ENCODE results near the gene MATN1. TPM values are rescaled to one million over a fixed set of nuclear protein-coding genes. Genes with fewer than 3 reads are reported as not detected.

Gene MATN1
- total RNA-seq, 1 donor from 2014 or later: 0.22 TPM

DNA sequence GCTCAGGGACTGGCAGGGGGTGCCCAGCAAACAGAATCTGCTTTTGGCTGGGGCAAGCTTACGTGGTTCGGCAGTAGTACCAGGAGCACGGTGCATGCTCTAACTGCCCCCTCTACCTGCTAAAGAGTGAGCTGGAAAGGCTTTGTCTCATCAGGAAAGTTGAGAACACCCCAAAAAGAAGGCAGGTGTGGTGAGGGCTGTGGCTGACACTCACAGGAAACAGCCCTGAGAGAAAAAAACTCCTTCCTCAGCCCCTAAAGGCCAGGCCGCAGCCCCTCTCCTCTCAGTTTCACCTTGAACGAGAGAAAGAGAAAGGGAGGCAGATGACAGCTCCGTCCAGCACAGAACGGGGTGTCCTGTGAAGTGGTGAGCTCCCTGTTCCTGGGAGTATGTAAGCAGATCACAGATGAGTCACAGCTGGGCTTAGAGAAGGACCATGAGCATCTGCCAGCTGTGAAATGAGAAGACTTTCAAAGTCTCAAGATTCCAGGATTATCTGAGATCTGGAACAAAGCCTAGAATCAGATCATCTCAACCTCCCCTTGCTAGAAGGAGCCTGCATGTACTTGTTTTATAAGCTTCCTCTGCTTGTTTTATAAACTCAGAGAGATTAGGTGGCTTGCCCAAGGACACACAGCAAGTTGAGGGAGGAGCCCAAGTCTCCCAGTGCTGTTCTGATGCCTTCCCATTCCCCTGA is 20.8 kb upstream of the MATN1 start:
- no peak for DNase-seq
- TF ChIP-seq, protein P1, sequence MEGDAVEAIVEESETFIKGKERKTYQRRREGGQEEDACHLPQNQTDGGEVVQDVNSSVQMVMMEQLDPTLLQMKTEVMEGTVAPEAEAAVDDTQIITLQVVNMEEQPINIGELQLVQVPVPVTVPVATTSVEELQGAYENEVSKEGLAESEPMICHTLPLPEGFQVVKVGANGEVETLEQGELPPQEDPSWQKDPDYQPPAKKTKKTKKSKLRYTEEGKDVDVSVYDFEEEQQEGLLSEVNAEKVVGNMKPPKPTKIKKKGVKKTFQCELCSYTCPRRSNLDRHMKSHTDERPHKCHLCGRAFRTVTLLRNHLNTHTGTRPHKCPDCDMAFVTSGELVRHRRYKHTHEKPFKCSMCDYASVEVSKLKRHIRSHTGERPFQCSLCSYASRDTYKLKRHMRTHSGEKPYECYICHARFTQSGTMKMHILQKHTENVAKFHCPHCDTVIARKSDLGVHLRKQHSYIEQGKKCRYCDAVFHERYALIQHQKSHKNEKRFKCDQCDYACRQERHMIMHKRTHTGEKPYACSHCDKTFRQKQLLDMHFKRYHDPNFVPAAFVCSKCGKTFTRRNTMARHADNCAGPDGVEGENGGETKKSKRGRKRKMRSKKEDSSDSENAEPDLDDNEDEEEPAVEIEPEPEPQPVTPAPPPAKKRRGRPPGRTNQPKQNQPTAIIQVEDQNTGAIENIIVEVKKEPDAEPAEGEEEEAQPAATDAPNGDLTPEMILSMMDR (IDR thresholded peaks at IDR 0.05; ENCODE audit: partially characterized antibody, unreplicated experiment): no peak
- peaks cover 40% of the 10 kb centered on the region for H3K4me1 Mint-ChIP-seq (ENCODE audit: low read depth, unreplicated experiment)

DNA sequence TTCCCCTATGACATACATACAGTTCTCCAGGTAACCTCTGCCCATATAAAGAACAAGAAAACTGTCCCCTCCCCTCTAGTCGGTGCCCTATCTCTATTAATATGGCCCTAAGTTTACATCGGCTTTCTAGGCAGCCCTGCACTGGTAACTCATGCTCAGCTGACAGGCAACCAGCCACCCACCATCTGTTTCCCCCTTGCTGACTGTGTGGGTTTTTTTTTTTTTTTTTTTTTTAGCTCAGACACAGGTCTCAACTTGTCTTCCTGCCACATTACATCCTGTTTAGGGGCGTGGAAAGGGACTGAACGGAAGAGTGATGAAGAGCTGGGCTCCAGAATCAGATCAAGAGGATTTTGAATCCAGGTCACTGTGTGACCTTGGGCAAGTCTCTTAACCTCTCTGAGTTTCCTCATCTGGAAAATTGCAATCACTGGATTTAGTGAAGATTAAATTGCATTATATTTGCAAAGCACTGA is 20.2 kb upstream of the MATN1 start:
- peaks cover 7% of the 10 kb centered on the region for H3K36me3 Mint-ChIP-seq (ENCODE audit: unreplicated experiment)

More for the DNA sequence above, 20.8 kb upstream of the MATN1 start:
- Mint-ChIP-seq H3K36me3 (ENCODE audit: unreplicated experiment) (peaks cover 4% of the 10 kb centered on the region), H3K27me3 (ENCODE audit: unreplicated experiment) (peaks cover 9% of the 10 kb centered on the region), H3K9me3 (ENCODE audit: unreplicated experiment) (peaks cover 6% of the 10 kb centered on the region), H3K4me3 (ENCODE audit: unreplicated experiment) (no peak overlapping the region), H3K27ac (ENCODE audit: unreplicated experiment) (peak overlapping the region; percentile 62)

DNA sequence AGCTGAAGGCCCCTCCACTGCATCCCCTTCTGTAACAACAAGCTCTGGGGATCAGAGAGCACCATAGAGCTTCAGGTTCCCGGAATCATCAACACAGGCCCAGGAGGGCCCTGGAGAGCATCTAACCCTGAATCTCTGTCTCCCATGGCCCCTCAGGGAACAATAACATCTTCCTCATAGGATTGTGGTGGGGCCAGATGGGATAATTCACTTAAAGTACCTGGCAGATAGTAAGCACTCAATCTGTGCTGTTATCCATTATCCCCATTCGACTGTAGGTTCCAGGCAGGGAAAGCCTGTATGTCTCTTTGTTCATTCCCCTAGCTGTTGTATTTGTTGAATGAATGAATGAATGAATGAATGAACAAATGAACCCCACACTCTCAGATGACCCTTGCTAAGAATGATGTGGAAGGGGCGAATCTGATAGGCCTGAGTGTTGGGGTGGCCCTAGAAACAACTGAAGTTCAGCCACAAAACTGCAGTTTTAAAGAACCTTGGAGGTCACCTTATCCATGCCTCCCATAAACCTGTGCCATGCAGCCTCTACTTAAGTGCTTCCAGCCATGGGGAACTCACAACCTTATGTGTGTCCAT is 19.7 kb upstream of the MATN1 start:
- DNase-seq: no peak
- Mint-ChIP-seq H3K27me3 (ENCODE audit: unreplicated experiment) (peaks cover 6% of the 10 kb centered on the region), H3K4me3 (ENCODE audit: unreplicated experiment) (no peak overlapping the region)

More for the DNA sequence above, 20.2 kb upstream of the MATN1 start:
- DNase-seq: no peak
- Mint-ChIP-seq H3K4me3 (ENCODE audit: unreplicated experiment) (no peak overlapping the region), H3K27ac (ENCODE audit: unreplicated experiment) (no peak overlapping the region), H3K9me3 (ENCODE audit: unreplicated experiment) (peaks cover 6% of the 10 kb centered on the region), H3K27me3 (ENCODE audit: unreplicated experiment) (peaks cover 7% of the 10 kb centered on the region), H3K4me1 (ENCODE audit: low read depth, unreplicated experiment) (peaks cover 34% of the 10 kb centered on the region)
- TF ChIP-seq, protein P1 (IDR thresholded peaks at IDR 0.05; ENCODE audit: partially characterized antibody, unreplicated experiment): no peak

DNA sequence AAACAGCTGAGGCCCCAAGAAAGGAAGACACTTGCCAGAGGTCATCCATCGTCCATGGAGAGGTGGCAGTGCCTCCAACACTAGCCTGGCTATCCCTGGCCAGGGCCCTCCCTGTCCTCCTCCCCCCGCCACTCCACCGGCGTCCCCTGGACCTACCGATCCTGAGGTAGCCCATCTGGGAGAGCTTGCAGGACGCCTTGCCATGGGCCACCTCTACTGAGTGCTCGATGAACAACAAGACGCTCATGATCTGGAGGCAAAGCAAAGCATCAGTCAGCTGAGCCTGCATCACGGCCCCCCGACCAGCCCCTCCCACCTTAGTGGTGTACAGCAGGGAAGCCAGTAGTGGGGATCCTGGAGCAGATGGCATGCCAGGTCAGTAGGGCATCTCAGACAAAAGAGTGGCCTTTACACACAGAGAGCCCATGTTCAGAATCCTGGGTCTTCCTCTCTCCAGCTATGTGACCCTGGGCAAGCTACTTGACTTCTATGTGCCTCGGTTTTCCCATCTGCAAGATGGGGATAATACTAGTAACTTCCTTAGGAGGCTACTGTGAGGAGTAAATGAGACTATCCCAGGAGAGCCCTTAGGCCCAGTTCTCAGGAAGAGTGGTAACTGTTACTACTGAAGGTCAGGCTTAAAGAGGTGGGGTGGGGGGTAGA is 19.0 kb upstream of the MATN1 start:
- TF ChIP-seq, protein P1 (IDR thresholded peaks at IDR 0.05; ENCODE audit: partially characterized antibody, unreplicated experiment): no peak
- Mint-ChIP-seq H3K4me1 (ENCODE audit: low read depth, unreplicated experiment) (peaks cover 23% of the 10 kb centered on the region), H3K9me3 (ENCODE audit: unreplicated experiment) (peaks cover 5% of the 10 kb centered on the region), H3K4me3 (ENCODE audit: unreplicated experiment) (no peak overlapping the region), H3K36me3 (ENCODE audit: unreplicated experiment) (peaks cover 8% of the 10 kb centered on the region), H3K27me3 (ENCODE audit: unreplicated experiment) (peaks cover 4% of the 10 kb centered on the region), H3K27ac (ENCODE audit: unreplicated experiment) (no peak overlapping the region)
- DNase-seq: no peak

More for the DNA sequence above, 19.7 kb upstream of the MATN1 start:
- H3K9me3 Mint-ChIP-seq (ENCODE audit: unreplicated experiment): peaks cover 6% of the 10 kb centered on the region
- TF ChIP-seq, protein P1 (IDR thresholded peaks at IDR 0.05; ENCODE audit: partially characterized antibody, unreplicated experiment): no peak
- no peak overlapping the region for H3K27ac Mint-ChIP-seq (ENCODE audit: unreplicated experiment)
- H3K36me3 Mint-ChIP-seq (ENCODE audit: unreplicated experiment): peaks cover 8% of the 10 kb centered on the region
- peaks cover 28% of the 10 kb centered on the region for H3K4me1 Mint-ChIP-seq (ENCODE audit: low read depth, unreplicated experiment)

All from glutamatergic neuron (in vitro differentiated cells).